HL-60 (cell line): ENCODE data around the gene WDFY4.

Source experiments
- GABPA ChIP-seq: IDR thresholded peaks from 2 replicates; pipeline ENCODE4 v1.6.1; 2012; ENCODE audit warnings: low read depth
- POLR2AphosphoS5 ChIP-seq: IDR thresholded peaks from 2 replicates; pipeline ENCODE4 v1.6.1; 2012; ENCODE audit warnings: low read depth
- REST ChIP-seq: IDR thresholded peaks from 2 replicates; pipeline ENCODE4 v1.6.1; 2012; ENCODE audit warnings: low read depth; ENCODE audit not compliant: insufficient replicate concordance
- SPI1 ChIP-seq: IDR thresholded peaks from 2 replicates; pipeline ENCODE4 v1.6.1; 2012; ENCODE audit warnings: low read depth, mild to moderate bottlenecking, borderline replicate concordance
- TF ChIP-seq, protein P1 (sequence below): IDR thresholded peaks from one replicate; pipeline ENCODE4 v1.5.1; 2011; ENCODE audit warnings: low read length, control low read depth, inconsistent platforms; ENCODE audit not compliant: insufficient read depth

- TF ChIP-seq, protein P1, sequence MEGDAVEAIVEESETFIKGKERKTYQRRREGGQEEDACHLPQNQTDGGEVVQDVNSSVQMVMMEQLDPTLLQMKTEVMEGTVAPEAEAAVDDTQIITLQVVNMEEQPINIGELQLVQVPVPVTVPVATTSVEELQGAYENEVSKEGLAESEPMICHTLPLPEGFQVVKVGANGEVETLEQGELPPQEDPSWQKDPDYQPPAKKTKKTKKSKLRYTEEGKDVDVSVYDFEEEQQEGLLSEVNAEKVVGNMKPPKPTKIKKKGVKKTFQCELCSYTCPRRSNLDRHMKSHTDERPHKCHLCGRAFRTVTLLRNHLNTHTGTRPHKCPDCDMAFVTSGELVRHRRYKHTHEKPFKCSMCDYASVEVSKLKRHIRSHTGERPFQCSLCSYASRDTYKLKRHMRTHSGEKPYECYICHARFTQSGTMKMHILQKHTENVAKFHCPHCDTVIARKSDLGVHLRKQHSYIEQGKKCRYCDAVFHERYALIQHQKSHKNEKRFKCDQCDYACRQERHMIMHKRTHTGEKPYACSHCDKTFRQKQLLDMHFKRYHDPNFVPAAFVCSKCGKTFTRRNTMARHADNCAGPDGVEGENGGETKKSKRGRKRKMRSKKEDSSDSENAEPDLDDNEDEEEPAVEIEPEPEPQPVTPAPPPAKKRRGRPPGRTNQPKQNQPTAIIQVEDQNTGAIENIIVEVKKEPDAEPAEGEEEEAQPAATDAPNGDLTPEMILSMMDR, result no peak
- no peak for TF ChIP-seq POLR2AphosphoS5
- no peak for TF ChIP-seq REST
- no peak for TF ChIP-seq SPI1
- no peak for TF ChIP-seq GABPA
These were observed 47.0 kb downstream of the WDFY4 start for GRCh38 chr10:48731654-48732053.
